ENCODE measurements around the gene GRIK4. TPM values are rescaled to one million over a fixed set of nuclear protein-coding genes. Genes with fewer than 3 reads are reported as not detected.

The GRIK4 gene
- total RNA-seq = under 1 TPM; under 0.01 to 0.69 (median 0.25) TPM

- peak within 1 kb of the TSS; percentile 20 to 55 for H3K4me3 ChIP-seq
- TF ChIP-seq POLR2AphosphoS5 (IDR thresholded peaks at IDR 0.05) (no peak), CTCF (IDR thresholded peaks at IDR 0.05) (peak; percentile 88 to 97 (median 94))
- peaks cover 70% of the 10 kb centered on the region for H3K27me3 ChIP-seq
- ATAC-seq = peak; percentile 92
- 17% methylated on average over 1 of the region's 95 CpGs; no CpG with 5 or more reads in 1 of the 2 donors for WGBS, 2 donors (ENCODE audit: low coverage in 1 of 2)
- no peaks in the 10 kb centered on the region for H3K9me3 ChIP-seq
- no peaks in the 10 kb centered on the region for H3K36me3 ChIP-seq
- peak within 1 kb of the TSS in 1 of 4 donors; percentile 14 for H3K27ac ChIP-seq
- peaks cover 0 to 19% (median 0%) of the 10 kb centered on the region in 3 donors for H3K4me1 ChIP-seq
Measured at GRCh38 chr11:120511116-120511819, at the start of gene GRIK4. Gene GRIK4 (plus strand): TSS chr11:120511748. CDS start chr11:120660319, 148,571 bp downstream.

- WGBS, 2 donors (ENCODE audit: low coverage in 1 of 2) = 97 to 100% methylated on average over 2 of the region's 2 CpGs
- Histone ChIP-seq H3K27me3 (no peaks in the 10 kb centered on the region), H3K4me3 (no peak overlapping the region), H3K27ac (no peak overlapping the region), H3K36me3 (peaks cover 15 to 98% of the 10 kb centered on the region in 2 donors), H3K9me3 (no peaks in the 10 kb centered on the region), H3K4me1 (no peaks in the 10 kb centered on the region)
- no peak for TF ChIP-seq POLR2AphosphoS5 (IDR thresholded peaks at IDR 0.05)
- TF ChIP-seq CTCF (IDR thresholded peaks at IDR 0.05) = no peak
- no peak for TF ChIP-seq EP300 (IDR thresholded peaks at IDR 0.05)
- no peak for ATAC-seq
Measured at GRCh38 chr11:120462825-120463224, 48.7 kb upstream of the GRIK4 start.

GRCh38 chr11:120465921-120466534 is 45.5 kb upstream of the GRIK4 start:
- TF ChIP-seq EP300 (IDR thresholded peaks at IDR 0.05) (no peak), CTCF (IDR thresholded peaks at IDR 0.05) (no peak), POLR2AphosphoS5 (IDR thresholded peaks at IDR 0.05) (no peak), POLR2A (IDR thresholded peaks at IDR 0.05) (no peak)
- H3K4me1 ChIP-seq = no peaks in the 10 kb centered on the region
- H3K9me3 ChIP-seq = no peaks in the 10 kb centered on the region
- no peaks in the 10 kb centered on the region for H3K27me3 ChIP-seq
- H3K27ac ChIP-seq = no peak overlapping the region
- 90 to 91% methylated on average over 6 of the region's 6 CpGs for WGBS, 2 donors (ENCODE audit: low coverage in 1 of 2)
- ATAC-seq = no peak
- H3K36me3 ChIP-seq = peaks cover 18 to 98% of the 10 kb centered on the region in 2 donors
- no peak overlapping the region for H3K4me3 ChIP-seq

- 86 to 97% methylated on average over 4 to 6 of the region's 6 CpGs for WGBS, 2 donors (ENCODE audit: low coverage in 1 of 2)
- Histone ChIP-seq H3K9me3 (no peaks in the 10 kb centered on the region), H3K4me3 (no peak overlapping the region), H3K4me1 (no peaks in the 10 kb centered on the region), H3K27ac (no peak overlapping the region), H3K36me3 (peaks cover 10 to 96% of the 10 kb centered on the region in 2 donors), H3K27me3 (no peaks in the 10 kb centered on the region)
- no peak for ATAC-seq
- TF ChIP-seq POLR2A (IDR thresholded peaks at IDR 0.05) (no peak), CTCF (IDR thresholded peaks at IDR 0.05) (no peak), POLR2AphosphoS5 (IDR thresholded peaks at IDR 0.05) (no peak), EP300 (IDR thresholded peaks at IDR 0.05) (no peak)
Measured at GRCh38 chr11:120467627-120468026, 43.9 kb upstream of the GRIK4 start.

- no peak overlapping the region for H3K4me3 ChIP-seq
- no peaks in the 10 kb centered on the region for H3K4me1 ChIP-seq
- H3K27me3 ChIP-seq = no peaks in the 10 kb centered on the region
- H3K27ac ChIP-seq = no peak overlapping the region
- WGBS, 2 donors (ENCODE audit: low coverage in 1 of 2) = 92% methylated on average over 1 of the region's 1 CpG; no CpG with 5 or more reads in 1 of the 2 donors
- TF ChIP-seq POLR2A (IDR thresholded peaks at IDR 0.05) (no peak), EP300 (IDR thresholded peaks at IDR 0.05) (no peak), POLR2AphosphoS5 (IDR thresholded peaks at IDR 0.05) (no peak), CTCF (IDR thresholded peaks at IDR 0.05) (no peak)
- peaks cover 9 to 97% of the 10 kb centered on the region in 2 donors for H3K36me3 ChIP-seq
- no peaks in the 10 kb centered on the region for H3K9me3 ChIP-seq
- ATAC-seq = no peak
Measured at GRCh38 chr11:120471131-120471530, 40.4 kb upstream of the GRIK4 start.
